NCI-H524 (cell line): ENCODE results near the gene AK9.

ENCODE experiments used
- DNase-seq, 2 experiments: peaks; one replicate each; lab custom pipeline; 2025; lab: John Stamatoyannopoulos, UW

The AK9 gene

DNA sequence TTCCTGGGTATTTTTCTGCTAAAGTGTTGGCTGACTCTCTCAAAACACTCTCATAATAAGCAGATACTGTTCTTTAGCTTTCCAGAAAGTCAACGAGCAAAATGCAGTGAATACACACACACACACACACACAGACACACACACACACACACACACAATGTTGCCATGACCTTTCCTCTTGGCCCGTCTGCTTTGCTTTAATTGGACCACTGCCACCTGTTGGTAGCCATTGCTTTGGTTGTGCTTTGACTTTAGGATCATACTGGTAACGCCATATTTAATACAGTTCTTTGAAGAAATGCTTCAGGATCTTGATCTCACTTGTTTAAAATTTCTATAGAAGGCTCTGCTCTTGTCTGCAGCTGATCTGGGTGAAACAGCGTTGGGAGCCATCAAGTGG lies 4.5 kb upstream of the AK9 start:
- DNase-seq, result peak in 1 of 2 experiments; percentile 17

DNA sequence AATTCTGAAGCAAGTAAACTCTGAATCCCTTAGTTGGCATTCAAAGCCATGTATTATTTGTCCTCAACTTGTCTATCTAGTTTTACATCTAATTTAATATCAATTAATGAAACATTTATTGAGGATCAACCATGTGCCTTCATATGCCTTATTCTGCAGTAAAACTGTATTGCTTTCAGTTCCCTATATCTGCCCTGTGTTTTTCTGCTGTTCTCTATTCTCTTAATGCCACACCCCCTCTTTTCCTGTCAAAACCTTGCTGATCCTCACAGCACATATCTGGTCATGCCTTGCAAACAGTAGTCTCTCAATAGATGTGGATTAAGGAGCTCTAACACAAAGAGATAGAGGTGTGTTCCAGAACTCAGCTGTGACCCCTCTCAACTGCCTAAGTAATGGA lies 2.1 kb upstream of the AK9 start:
- DNase-seq, result no peak

- peak in 1 of 2 experiments; percentile 53 for DNase-seq
Measured at GRCh38 chr6:109690373-109690736, 647 bp downstream of the AK9 start.

DNA sequence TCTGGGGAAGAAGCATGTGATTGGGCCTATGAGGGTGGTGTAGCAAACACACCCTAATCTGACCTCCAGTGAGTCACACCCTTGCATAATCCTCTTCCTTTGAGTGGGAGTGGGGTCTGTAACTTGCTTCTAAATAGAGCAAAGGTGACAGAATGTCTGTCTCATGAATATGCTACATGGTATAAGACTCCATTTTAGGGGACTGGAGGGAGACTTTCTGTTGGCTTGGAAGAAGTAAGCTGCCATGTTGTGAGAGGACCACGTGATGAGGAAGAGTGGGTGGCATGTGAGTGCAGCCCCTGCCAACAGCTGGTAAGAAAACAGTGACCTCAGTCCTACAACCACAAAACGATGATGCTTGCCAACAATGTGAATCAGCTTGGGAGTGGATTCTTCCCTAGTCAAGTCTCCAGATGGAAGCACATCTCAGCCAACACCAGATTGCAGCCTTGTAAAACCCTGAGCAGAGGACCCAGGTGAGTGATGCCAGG lies 3.7 kb downstream of the AK9 start:
- DNase-seq, result no peak

GRCh38 chr6:109686566-109687265 lies 4.3 kb downstream of the AK9 start:
- DNase-seq, result no peak

DNA sequence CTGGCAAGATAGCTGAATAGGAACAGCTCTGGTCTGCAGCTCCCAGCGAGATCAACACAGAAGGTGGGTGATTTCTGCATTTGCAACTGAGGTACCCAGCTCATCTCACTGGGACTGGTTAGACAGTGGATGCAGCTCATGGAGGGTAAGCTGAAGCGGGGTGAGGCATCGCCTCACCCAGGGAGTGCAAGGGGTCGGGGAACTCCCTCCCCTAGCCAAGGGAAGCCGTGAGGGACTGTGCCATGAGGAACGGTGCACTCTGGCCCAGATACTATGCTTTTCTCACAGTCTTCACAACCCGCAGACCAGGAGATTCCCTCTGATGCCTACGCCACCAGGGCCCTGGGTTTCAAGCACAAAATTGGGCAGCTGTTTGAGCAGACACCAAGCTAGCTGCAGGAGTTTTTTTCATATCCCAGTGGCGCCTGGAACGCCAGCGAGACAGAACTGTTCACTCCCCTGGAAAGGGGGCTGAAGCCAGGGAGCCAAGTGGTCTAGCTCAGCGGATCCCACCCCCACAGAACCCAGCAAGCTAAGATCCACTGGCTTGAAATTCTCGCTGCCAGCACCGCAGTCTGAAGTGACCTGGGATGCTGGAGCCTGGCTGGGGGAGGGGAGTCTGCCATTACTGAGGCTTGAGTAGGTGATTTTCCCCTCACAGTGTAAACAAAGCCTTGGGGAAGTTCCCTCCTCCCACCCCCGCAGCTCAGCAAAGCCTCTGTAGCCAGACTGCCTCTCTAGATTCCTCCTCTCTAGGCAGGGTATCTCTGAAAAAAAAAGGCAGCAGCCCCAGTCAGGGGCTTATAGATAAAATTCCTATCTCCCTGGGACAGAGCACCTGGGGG lies 12.1 kb downstream of the AK9 start:
- peak in 1 of 2 experiments; percentile 39 for DNase-seq

- DNase-seq, result no peak
Measured at GRCh38 chr6:109678240-109678639, 12.8 kb downstream of the AK9 start.

DNA sequence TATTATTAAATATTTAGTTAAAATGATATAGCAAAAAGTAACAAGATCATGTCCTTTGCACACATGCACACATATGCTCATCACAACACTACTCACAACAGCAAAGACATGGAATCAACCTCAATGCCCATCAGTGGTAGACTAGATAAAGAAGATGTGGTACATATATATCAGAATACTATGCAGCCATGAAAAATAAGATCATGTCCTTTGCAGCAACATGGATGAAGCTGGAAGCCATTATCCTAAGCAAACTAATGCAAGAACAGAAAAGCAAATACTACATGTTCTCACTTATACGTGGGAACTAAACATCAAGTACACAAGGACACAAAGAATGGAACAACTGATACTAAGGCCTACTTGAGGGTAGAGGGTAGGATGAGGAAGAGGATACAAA lies 14.3 kb downstream of the AK9 start:
- DNase-seq, result no peak

DNA sequence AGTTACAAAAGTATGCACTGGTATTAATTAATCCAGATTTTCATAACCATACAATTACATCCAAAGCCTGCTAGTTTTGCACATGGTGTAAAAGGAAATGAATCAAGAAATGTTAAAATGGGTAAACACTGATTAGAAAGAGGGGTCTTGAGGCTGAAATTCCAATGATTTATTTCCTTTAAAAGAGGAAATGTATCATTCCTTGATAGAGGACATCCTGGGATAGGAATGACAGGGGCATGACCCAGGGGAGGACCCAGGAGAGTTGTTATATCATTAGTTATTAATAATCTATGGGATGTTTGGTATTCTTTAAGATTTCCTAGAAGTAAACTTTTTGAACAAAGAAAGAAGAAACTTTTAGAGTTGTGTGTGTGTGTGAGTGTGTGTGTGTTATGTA lies 18.2 kb downstream of the AK9 start:
- DNase-seq, result no peak

- DNase-seq, result no peak
Measured at GRCh38 chr6:109672175-109672574, 18.8 kb downstream of the AK9 start.

DNA sequence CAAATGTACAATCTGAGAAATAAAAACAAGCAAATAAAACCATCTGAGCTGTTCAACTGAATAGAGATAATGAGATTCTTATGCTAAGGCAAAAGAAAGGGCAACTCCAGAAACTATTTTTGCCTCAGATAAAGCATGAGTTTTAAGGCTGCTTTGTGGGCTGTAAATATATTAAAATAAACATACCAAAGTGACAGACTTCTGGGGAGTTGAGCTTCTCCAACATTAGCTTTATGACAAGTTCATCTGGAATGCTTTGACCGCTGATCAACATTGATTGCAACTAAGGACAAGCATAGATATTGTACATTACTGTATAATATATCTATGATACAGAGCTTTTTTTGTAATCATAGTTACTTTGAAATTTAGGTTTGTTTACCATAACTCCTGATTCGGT lies 19.3 kb downstream of the AK9 start:
- no peak for DNase-seq

GRCh38 chr6:109669811-109670210 lies 21.2 kb downstream of the AK9 start:
- no peak for DNase-seq

DNA sequence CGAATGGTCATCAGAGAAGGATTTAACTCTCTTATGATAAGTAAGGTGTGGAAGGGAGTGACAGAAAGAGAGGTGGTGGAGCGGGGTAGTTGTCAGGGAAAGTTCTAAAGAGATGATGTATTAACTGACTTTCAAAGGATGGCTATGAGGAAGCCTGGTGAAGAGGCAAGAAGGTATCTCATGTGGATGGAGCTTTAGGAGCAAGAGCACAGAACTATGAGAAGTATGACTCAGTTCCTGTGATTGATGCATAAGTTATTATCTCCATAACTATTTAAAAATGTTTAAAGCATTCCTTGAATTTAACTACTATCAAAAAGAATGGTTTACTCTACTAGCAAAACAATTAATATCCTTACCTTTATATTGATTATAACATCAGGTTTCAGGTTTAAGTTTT lies 28.8 kb downstream of the AK9 start:
- no peak for DNase-seq

DNA sequence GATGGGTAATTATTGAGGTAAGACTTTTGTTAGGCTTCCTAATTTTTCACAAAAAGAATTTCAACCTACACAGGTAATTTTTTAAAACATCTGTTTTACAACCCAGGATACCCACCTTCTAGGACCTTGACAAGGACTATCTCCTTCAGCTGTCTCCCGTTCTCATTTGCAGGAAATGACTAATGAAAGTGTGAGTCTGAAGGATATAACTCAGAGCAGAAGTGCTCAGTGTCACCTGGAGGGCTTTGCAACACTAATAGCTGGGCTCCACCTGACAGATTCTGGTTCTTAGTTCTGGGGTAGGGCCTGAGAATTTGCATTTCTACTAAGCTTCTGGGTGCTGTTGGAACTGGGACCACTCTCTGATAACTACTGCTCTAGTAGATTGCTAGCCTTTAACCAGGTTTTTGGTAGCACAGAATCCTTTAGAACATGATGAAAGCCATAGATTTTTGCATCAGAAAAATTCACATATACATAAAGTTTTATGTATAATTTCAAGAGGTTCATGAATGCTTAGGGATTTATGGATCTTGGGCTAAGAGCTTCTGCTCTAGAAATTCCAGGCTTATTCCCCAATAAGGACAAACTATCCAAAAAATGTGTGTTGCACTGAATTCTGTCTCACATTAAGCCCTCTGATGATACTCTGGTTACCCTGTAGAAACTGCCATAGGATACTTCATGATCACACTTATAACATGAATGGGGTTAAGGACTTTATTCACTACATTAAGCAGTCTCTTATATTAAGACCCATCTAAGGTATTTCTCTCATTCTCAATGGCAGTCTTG lies 30.3 kb downstream of the AK9 start:
- no peak for DNase-seq

DNA sequence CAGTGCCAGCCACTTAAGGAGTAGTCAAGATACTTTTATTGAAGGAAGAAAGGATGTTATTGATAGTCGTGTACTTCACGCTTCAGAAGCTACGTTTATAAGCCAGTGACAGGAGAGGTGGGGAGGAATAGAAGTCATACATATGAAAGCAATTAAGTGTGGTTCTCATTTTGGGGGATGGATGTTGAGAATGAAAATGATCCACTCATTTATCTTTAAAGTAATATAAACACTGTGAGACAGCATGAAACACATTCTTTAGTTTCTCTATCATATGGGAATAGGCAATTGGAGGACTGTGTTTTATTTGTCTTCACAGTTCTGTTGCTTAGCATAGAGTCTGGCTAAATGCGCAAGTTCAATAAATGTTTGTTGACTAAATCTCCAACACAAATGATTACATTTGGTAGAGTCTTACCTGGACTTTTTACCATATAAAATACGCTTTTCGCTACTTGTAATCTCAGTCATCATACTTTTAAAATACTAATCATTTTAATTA lies 35.2 kb downstream of the AK9 start:
- no peak for DNase-seq

- DNase-seq, result no peak
Measured at GRCh38 chr6:109653264-109653663, 37.7 kb downstream of the AK9 start.

- no peak for DNase-seq
Measured at GRCh38 chr6:109644131-109644530, 46.9 kb downstream of the AK9 start.

- no peak for DNase-seq
Measured at GRCh38 chr6:109632405-109632804, 58.6 kb downstream of the AK9 start.

DNA sequence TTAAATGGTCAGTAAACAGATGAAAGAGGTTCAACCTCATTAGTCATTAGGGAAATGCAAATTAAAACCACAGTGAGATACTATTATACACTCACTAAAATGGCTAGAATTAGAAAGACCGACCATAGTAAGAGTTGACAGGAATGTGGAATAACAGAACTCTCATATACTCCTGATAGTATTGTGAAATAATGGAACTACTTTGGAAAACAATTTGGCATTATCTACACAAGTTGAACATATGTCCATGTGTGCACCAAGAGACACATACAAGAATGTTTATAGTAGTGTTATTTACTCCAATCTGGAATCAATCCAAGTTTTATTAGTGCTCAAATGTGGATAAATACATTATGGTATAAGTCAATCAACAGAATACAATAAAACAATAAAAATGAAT lies 59.6 kb downstream of the AK9 start:
- DNase-seq, result no peak

DNA sequence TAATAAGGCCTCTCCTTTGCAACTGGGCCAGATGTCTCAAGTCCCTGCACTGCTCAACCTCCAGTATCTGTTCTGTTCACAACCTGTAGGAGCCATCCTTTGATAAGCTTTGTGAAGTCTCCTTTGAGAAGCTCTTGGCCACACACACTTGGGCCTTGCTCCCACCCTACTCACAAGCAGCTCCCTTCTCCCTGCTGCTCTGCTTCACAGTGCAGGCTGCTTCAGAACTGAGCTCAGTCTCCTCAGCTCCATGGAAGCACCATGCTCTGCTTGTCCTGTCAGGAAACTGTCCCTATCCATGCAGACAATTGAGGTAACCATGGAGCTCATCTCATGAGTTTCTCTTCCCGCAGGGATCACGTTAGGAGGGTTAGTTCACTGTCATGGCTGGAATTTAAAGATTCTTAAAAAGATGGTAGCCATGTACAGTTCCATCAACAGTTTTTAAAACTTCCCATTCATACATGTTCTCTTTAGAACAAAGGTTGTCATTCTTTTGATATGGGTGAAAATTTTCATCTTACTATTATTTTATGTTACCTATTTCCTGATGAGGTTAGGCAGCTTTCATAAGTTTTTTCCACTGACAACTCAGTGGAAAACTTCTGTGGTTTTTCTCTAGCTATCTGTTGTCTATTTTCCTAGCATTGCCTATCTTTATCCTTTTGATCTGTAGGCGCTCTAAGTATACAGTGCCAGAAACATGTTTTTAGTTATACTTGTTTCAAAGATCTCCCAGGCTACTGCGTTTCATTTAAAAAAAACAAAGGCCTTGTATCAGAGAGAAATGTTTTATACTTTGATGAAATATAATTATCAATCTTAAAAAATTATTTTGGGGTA lies 62.6 kb downstream of the AK9 start:
- DNase-seq, result no peak

- DNase-seq, result no peak
Measured at GRCh38 chr6:109626311-109626710, 64.7 kb downstream of the AK9 start.
